SK-N-SH (cell line): Measurements from ENCODE around the gene BBIP1. TPM values are rescaled to one million over a fixed set of nuclear protein-coding genes. Genes with fewer than 3 reads are reported as not detected.

Source experiments
- CTCF ChIA-PET: fragments of 300-600, 350-600 bp; formaldehyde crosslinking; extraction: SDS; loops from one replicate; lab custom pipeline; 2021; lab: Yijun Ruan, JAX
- POLR2A ChIA-PET: fragments of 350-600 bp; sonication (Branson Sonifier 250); formaldehyde crosslinking; extraction: SDS; loops from one replicate; lab custom pipeline; 2020; ENCODE audit warnings: antibody characterized with exemption, inconsistent platforms; lab: Yijun Ruan, JAX
- DNase-seq: peaks from one replicate; pipeline ENCODE4 v3.0.0; 2012
- H2AFZ ChIP-seq: fragments of 200-600 bp; sonication (generic); 2 replicates; pipeline ENCODE4 v1.8.1; 2016; ENCODE audit warnings: antibody characterized with exemption, mild to moderate bottlenecking, low read depth
- H3F3A ChIP-seq: fragments of 200-600 bp; sonication (generic); replicated peaks from 2 replicates; pipeline ENCODE3; 2016; ENCODE audit warnings: antibody characterized with exemption, mild to moderate bottlenecking; ENCODE audit not compliant: insufficient read depth
- H3K27ac ChIP-seq, 2 experiments: fragments of 200-500 bp in 1 of 2; fragments of 200-600 bp in 1 of 2; sonication (Bioruptor generic) in 1 of 2; sonication (generic), shearing (Covaris generic) in 1 of 2; 2 replicates each; pipeline versions ENCODE4 v1.5.1 to v1.6.1; 2014 to 2016; ENCODE audit warnings: low read depth in 2 of 2, inconsistent platforms in 1 of 2, low read length in 1 of 2, mild to moderate bottlenecking in 1 of 2, mixed read lengths in 1 of 2
- H3K27me3 ChIP-seq: fragments of 200-600 bp; sonication (generic), shearing (Covaris generic); 2 replicates; pipeline ENCODE4 v1.6.1; 2016; ENCODE audit warnings: mixed run types; ENCODE audit not compliant: insufficient read depth
- H3K36me3 ChIP-seq, 2 experiments: fragments of 200-500 bp in 1 of 2; fragments of 200-600 bp in 1 of 2; sonication (Bioruptor generic) in 1 of 2; sonication (generic) in 1 of 2; replicated peaks in 1 of 2; 2 replicates each; pipeline versions ENCODE3 to v1.5.1; 2014 to 2016; ENCODE audit warnings: low read length in 1 of 2, mild to moderate bottlenecking in 1 of 2; ENCODE audit not compliant: insufficient read depth in 2 of 2, control insufficient read depth in 1 of 2
- H3K4me1 ChIP-seq, 2 experiments: fragments of 200-500 bp in 1 of 2; fragments of 200-600 bp in 1 of 2; sonication (Bioruptor generic) in 1 of 2; sonication (generic), shearing (Covaris generic) in 1 of 2; 2 replicates each; pipeline versions ENCODE4 v1.5.1 to v1.6.1; 2014 to 2016; ENCODE audit warnings: low read depth in 1 of 2, low read length in 1 of 2, mixed run types in 1 of 2; ENCODE audit not compliant: insufficient read depth in 2 of 2, control insufficient read depth in 1 of 2
- H3K4me2 ChIP-seq: fragments of 200-600 bp; sonication (generic), shearing (Covaris generic); 2 replicates; pipeline ENCODE4 v1.6.1; 2017; ENCODE audit warnings: mixed run types
- H3K4me3 ChIP-seq, 2 experiments: fragments of 200-500 bp in 1 of 2; fragments of 200-600 bp in 1 of 2; sonication (Bioruptor generic) in 1 of 2; sonication (generic), shearing (Covaris generic) in 1 of 2; 2 replicates each; pipeline versions ENCODE4 v1.5.1 to v1.8.1; 2014 to 2016; ENCODE audit warnings: low read depth in 2 of 2, inconsistent platforms in 1 of 2, low read length in 1 of 2, mild to moderate bottlenecking in 1 of 2, mixed read lengths in 1 of 2, moderate library complexity in 1 of 2
- H3K79me2 ChIP-seq: fragments of 200-600 bp; sonication (generic); 2 replicates; pipeline ENCODE4 v1.8.1; 2017; ENCODE audit warnings: mild to moderate bottlenecking; ENCODE audit not compliant: insufficient read depth
- H3K9ac ChIP-seq: fragments of 200-600 bp; sonication (generic); 2 replicates; pipeline ENCODE4 v1.6.1; 2017; ENCODE audit warnings: mixed run types
- H3K9me2 ChIP-seq: fragments of 200-600 bp; sonication (generic); 2 replicates; pipeline ENCODE4 v1.6.1; 2017; ENCODE audit warnings: mixed run types
- H3K9me3 ChIP-seq: fragments of 200-600 bp; sonication (generic); 2 replicates; pipeline ENCODE4 v1.6.1; 2017; ENCODE audit warnings: mixed run types, mild to moderate bottlenecking, moderate library complexity
- H4K20me1 ChIP-seq: fragments of 200-600 bp; sonication (generic); 2 replicates; pipeline ENCODE4 v1.6.1; 2017; ENCODE audit warnings: mild to moderate bottlenecking, mixed run types; ENCODE audit not compliant: insufficient read depth
- FOXJ3 ChIP-seq: sonication (generic); formaldehyde crosslinking; IDR thresholded peaks from 2 replicates; pipeline ENCODE4 v1.5.1; 2020; ENCODE audit warnings: mild to moderate bottlenecking, missing genetic modification reagents
- FOXM1 ChIP-seq: IDR thresholded peaks from 2 replicates; pipeline ENCODE4 v1.4.0; 2012; ENCODE audit warnings: low read depth, mild to moderate bottlenecking
- GATA2 ChIP-seq: sonication (generic); formaldehyde crosslinking; IDR thresholded peaks from 2 replicates; pipeline ENCODE4 v1.5.0; 2020; ENCODE audit warnings: mild to moderate bottlenecking, missing genetic modification reagents
- JUND ChIP-seq: IDR thresholded peaks from 2 replicates; pipeline ENCODE4 v1.4.0; 2012
- MEF2A ChIP-seq: IDR thresholded peaks from 2 replicates; pipeline ENCODE4 v1.4.0; 2012; ENCODE audit warnings: low read depth, borderline replicate concordance
- POLR2AphosphoS5 ChIP-seq: IDR thresholded peaks from 2 replicates; pipeline ENCODE4 v1.6.1; 2012; ENCODE audit warnings: low read depth, low read length
- RCOR1 ChIP-seq: fragments of 150-350 bp; IDR thresholded peaks from 2 replicates; pipeline ENCODE4 v1.6.1; 2017; ENCODE audit warnings: antibody characterized with exemption, low read length
- RXRA ChIP-seq: IDR thresholded peaks from 2 replicates; pipeline ENCODE4 v1.4.0; 2012; ENCODE audit warnings: low read depth, mild to moderate bottlenecking, borderline replicate concordance
- SIN3A ChIP-seq: IDR thresholded peaks from 2 replicates; pipeline ENCODE4 v1.6.1; 2012; ENCODE audit warnings: low read depth, mild to moderate bottlenecking, low read length, moderate library complexity, borderline replicate concordance
- TCF12 ChIP-seq: IDR thresholded peaks from 2 replicates; pipeline ENCODE4 v1.4.0; 2012
- WGBS: methylation state at CpG from one replicate; pipeline ENCODE4 v1.1.6; 2017; ENCODE audit warnings: low lambda C conversion rate; 5-methylcytosine and 5-hydroxymethylcytosine counted together
- polyA plus RNA-seq, 3 experiments: library from polyadenylated mRNA; depleted of rRNA; stranded (reverse); fragments of >200 nt; gene quantifications; 2 replicates each; pipeline ENCODE4 v1.2.3, GENCODE V29; 2012

The BBIP1 gene
- polyA plus RNA-seq, 1 of the 3 experiments (the other 2 are of a cell fraction): 16.2 TPM

- ChIA-PET POLR2A (no interaction called here), CTCF (no interaction called here)
- Histone ChIP-seq H3K4me2 (no peak overlapping the region), H3K9me2 (no peaks in the 10 kb centered on the region), H3K27me3 (no peaks in the 10 kb centered on the region), H3K4me3 (no peak overlapping the region), H4K20me1 (peaks cover 82% of the 10 kb centered on the region), H3K27ac (no peak overlapping the region), H3K9me3 (no peaks in the 10 kb centered on the region), H2AFZ (no peak overlapping the region), H3K79me2 (peaks cover 99% of the 10 kb centered on the region), H3K4me1 (peaks cover 0 to 3% of the 10 kb centered on the region in 2 experiments; a peak in 2 of 4 replicates), H3F3A (peaks cover 13% of the 10 kb centered on the region), H3K36me3 (peaks cover 0 to 3% of the 10 kb centered on the region in 2 experiments), H3K9ac (no peak overlapping the region)
- TF ChIP-seq TCF12: no peak
- TF ChIP-seq GATA2 (CRISPR knock-in tag): no peak
- DNase-seq: no peak
- WGBS: 8% methylated on average over 1 of the region's 1 CpG
These were observed 13.7 kb upstream of the BBIP1 start for GRCh38 chr10:110932505-110933180.

- TF ChIP-seq FOXM1 (no peak), RXRA (no peak)
- TF ChIP-seq, all 33 proteins: peak for 0
- CTCF ChIA-PET: no interaction called here
- DNase-seq: no peak
- peaks cover 10% of the 10 kb centered on the region for H3F3A ChIP-seq
- no peak overlapping the region; the same call in 1 of the 2 replicates for H2AFZ ChIP-seq
- H3K9ac ChIP-seq: no peak overlapping the region
- H3K4me2 ChIP-seq: no peak overlapping the region
- no peaks in the 10 kb centered on the region for H3K9me2 ChIP-seq
- POLR2A ChIA-PET: no interaction called here
- 89% methylated on average over 1 of the region's 1 CpG for WGBS
- peaks cover 99% of the 10 kb centered on the region for H3K79me2 ChIP-seq
- no peaks in the 10 kb centered on the region for H3K27me3 ChIP-seq
- H3K4me1 ChIP-seq: peaks cover 0 to 3% of the 10 kb centered on the region in 2 experiments; a peak in 2 of 4 replicates
- peaks cover 0 to 3% of the 10 kb centered on the region in 2 experiments for H3K36me3 ChIP-seq
- peaks cover 82% of the 10 kb centered on the region for H4K20me1 ChIP-seq
- H3K27ac ChIP-seq: no peak overlapping the region
- H3K4me3 ChIP-seq: no peak overlapping the region
- H3K9me3 ChIP-seq: no peaks in the 10 kb centered on the region
These were observed 12.9 kb upstream of the BBIP1 start for GRCh38 chr10:110931769-110932381.

GRCh38 chr10:110927461-110927860, 8.5 kb upstream of the BBIP1 start:
- H3F3A ChIP-seq: peaks cover 10% of the 10 kb centered on the region
- ChIA-PET POLR2A (no interaction called here), CTCF (no interaction called here)
- no peak overlapping the region for H3K27ac ChIP-seq
- no peak overlapping the region for H3K9ac ChIP-seq
- H3K79me2 ChIP-seq: peaks cover 99% of the 10 kb centered on the region
- peaks cover 0 to 5% of the 10 kb centered on the region in 2 experiments for H3K36me3 ChIP-seq
- no peak overlapping the region for H3K4me2 ChIP-seq
- H2AFZ ChIP-seq: no peak overlapping the region
- H4K20me1 ChIP-seq: peaks cover 79% of the 10 kb centered on the region
- TF ChIP-seq MEF2A: no peak
- no peak for TF ChIP-seq SIN3A
- TF ChIP-seq FOXJ3: no peak
- no peak for TF ChIP-seq POLR2AphosphoS5
- no peak for TF ChIP-seq JUND
- TF ChIP-seq RCOR1: no peak
- DNase-seq: no peak
- no peaks in the 10 kb centered on the region for H3K9me2 ChIP-seq
- H3K4me3 ChIP-seq: no peak overlapping the region
- WGBS: 96% methylated on average over 2 of the region's 2 CpGs
- no peaks in the 10 kb centered on the region for H3K9me3 ChIP-seq
- no peaks in the 10 kb centered on the region for H3K27me3 ChIP-seq
- H3K4me1 ChIP-seq: peaks cover 0 to 8% of the 10 kb centered on the region in 2 experiments; a peak in 2 of 4 replicates
